Endothelial cell of umbilical vein (primary cell): ENCODE measurements around the gene NTN1. TPM values are rescaled to one million over a fixed set of nuclear protein-coding genes. Genes with fewer than 3 reads are reported as not detected.

Experiments used
- BruUV-seq: library from RNA; stranded (reverse); fragments of 400-500 nt; replicated peaks from 2 replicates; lab custom pipeline; 2021; lab: Mats Ljungman, UMichigan
- CTCF ChIA-PET: fragments of 300-600, 350-600 bp; sonication (Branson Sonifier 250); formaldehyde crosslinking; loops from one replicate; lab custom pipeline; 2021; ENCODE audit warnings: antibody characterized with exemption, inconsistent platforms; lab: Charles Lee
- POLR2A ChIA-PET: fragments of 300-600, 350-600 bp; sonication (Branson Sonifier 250); formaldehyde crosslinking; loops from one replicate; lab custom pipeline; 2021; ENCODE audit warnings: antibody characterized with exemption, inconsistent platforms; lab: Charles Lee
- DNase-seq: peaks from one replicate; pipeline ENCODE4 v3.0.0-alpha.2; 2011; ENCODE audit warnings: low read depth, low spot score
- FAIRE-seq: peaks from 2 replicates; lab custom pipeline; 2011; peaks lifted over from hg19 to GRCh38; lab: Jason Lieb, UNC
- H2AFZ ChIP-seq: 2 replicates; pipeline ENCODE4 v1.6.0; 2012; ENCODE audit warnings: low read depth, low read length, control low read depth, inconsistent platforms
- H3K27ac ChIP-seq: 2 replicates; pipeline ENCODE4 v1.5.1; 2011; ENCODE audit warnings: low read depth, mild to moderate bottlenecking, control low read depth, low read length, moderate library complexity; ENCODE audit not compliant: insufficient read depth
- H3K27me3 ChIP-seq, 2 experiments: 2 replicates each; pipeline versions ENCODE4 v1.6.0 to v1.6.1; 2011; ENCODE audit warnings: low read length in 2 of 2, mixed read lengths in 1 of 2; ENCODE audit not compliant: control insufficient read depth in 2 of 2, insufficient read depth in 2 of 2
- H3K36me3 ChIP-seq, 2 experiments: 2 replicates in 1 of 2; 3 replicates in 1 of 2; pipeline ENCODE4 v1.5.1; 2011; ENCODE audit warnings: low read length in 2 of 2, mild to moderate bottlenecking in 1 of 2, moderate library complexity in 1 of 2; ENCODE audit not compliant: control insufficient read depth in 2 of 2, insufficient read depth in 2 of 2; ENCODE audit errors: extremely low read depth in 1 of 2
- H3K4me1 ChIP-seq: 3 replicates; pipeline ENCODE4 v1.5.1; 2011; ENCODE audit warnings: mild to moderate bottlenecking, low read length; ENCODE audit not compliant: control insufficient read depth, insufficient read depth; ENCODE audit errors: extremely low read depth
- H3K4me2 ChIP-seq: 2 replicates; pipeline ENCODE4 v1.6.1; 2011; ENCODE audit warnings: low read length, control low read depth, mixed read lengths; ENCODE audit not compliant: insufficient read depth
- H3K4me3 ChIP-seq, 3 experiments: fragments of 200-600 bp in 1 of 3; sonication (generic), shearing (Covaris generic) in 1 of 3; replicated peaks in 1 of 3; 2 replicates each; pipeline ENCODE4 v1.5.1; 2011 to 2016; ENCODE audit warnings: control low read depth in 3 of 3, low read length in 3 of 3, mild to moderate bottlenecking in 2 of 3, inconsistent platforms in 1 of 3, low read depth in 1 of 3, moderate library complexity in 1 of 3; ENCODE audit not compliant: insufficient read depth in 1 of 3
- H3K79me2 ChIP-seq: 2 replicates; pipeline ENCODE4 v1.6.0; 2012; ENCODE audit warnings: low read length, inconsistent platforms; ENCODE audit not compliant: control insufficient read depth, insufficient read depth
- H3K9ac ChIP-seq: replicated peaks from 2 replicates; pipeline ENCODE3; 2011; ENCODE audit warnings: low read length, control low read depth; ENCODE audit not compliant: insufficient read depth; ENCODE audit errors: extremely low read depth
- H3K9me1 ChIP-seq: replicated peaks from 3 replicates; pipeline ENCODE4 v1.6.0; 2011; ENCODE audit warnings: mild to moderate bottlenecking, low read length; ENCODE audit not compliant: control insufficient read depth, insufficient read depth; ENCODE audit errors: extremely low read depth
- H3K9me3 ChIP-seq: replicated peaks from 2 replicates; pipeline ENCODE4 v1.5.1; 2012; ENCODE audit warnings: low read length, inconsistent platforms; ENCODE audit not compliant: control insufficient read depth, insufficient read depth
- H4K20me1 ChIP-seq: replicated peaks from 2 replicates; pipeline ENCODE3; 2011; ENCODE audit warnings: mild to moderate bottlenecking, low read length; ENCODE audit not compliant: control insufficient read depth, insufficient read depth; ENCODE audit errors: extremely low read depth
- FOS ChIP-seq: IDR thresholded peaks from 2 replicates; pipeline ENCODE4 v1.6.1; 2011; ENCODE audit warnings: mild to moderate bottlenecking, low read length, moderate library complexity, borderline replicate concordance; ENCODE audit not compliant: insufficient read depth
- GATA2 ChIP-seq: IDR thresholded peaks from 2 replicates; pipeline ENCODE4 v1.7.0; 2011; ENCODE audit warnings: low read depth, mild to moderate bottlenecking, moderate library complexity, mixed read lengths, low read length; ENCODE audit not compliant: insufficient read length, insufficient read depth
- JUN ChIP-seq: IDR thresholded peaks from 2 replicates; pipeline ENCODE4 v1.6.1; 2011; ENCODE audit warnings: borderline replicate concordance, low read depth; ENCODE audit not compliant: insufficient read length, insufficient read depth
- MYC ChIP-seq: IDR thresholded peaks from one replicate; pipeline ENCODE4 v1.6.1; 2011; ENCODE audit warnings: mild to moderate bottlenecking, low read depth, low read length
- POLR2A ChIP-seq: IDR thresholded peaks from 2 replicates; pipeline ENCODE4 v1.6.1; 2012; ENCODE audit warnings: low read depth, mild to moderate bottlenecking, control low read depth, low read length
- POLR2AphosphoS5 ChIP-seq: IDR thresholded peaks from 2 replicates; pipeline ENCODE4 v1.6.1; 2012; ENCODE audit warnings: low read depth, mild to moderate bottlenecking, control low read depth, low read length, moderate library complexity; ENCODE audit not compliant: insufficient read depth
- dilution Hi-C: fragments of 300-500 bp; cut with MboI; formaldehyde crosslinking; loops from one replicate; pipeline ENCODE4 v1.15.0; 2019; ENCODE audit warnings: low sequenced_read_pairs; ENCODE audit not compliant: extremely low pct_ligation_motif_present
- intact Hi-C: fragments of 100-400 bp; cut with micrococcal nuclease; formaldehyde crosslinking; loops from one replicate; pipeline ENCODE4 v1.10.0; 2022
- polyA plus RNA-seq, 4 experiments: library from polyadenylated mRNA; depleted of rRNA in 3 of 4; stranded (reverse) in 3 of 4; unstranded in 1 of 4; fragments of >200 nt; gene quantifications; 2 replicates each; pipeline versions ENCODE4 v1.2.1 to v1.2.3, GENCODE V29; 2011 to 2012; ENCODE audit warnings: missing spikeins in 1 of 4
- total RNA-seq: library from RNA; stranded (reverse); gene quantifications from 2 replicates; pipeline ENCODE4 v1.2.3, GENCODE V29; 2021
- TF ChIP-seq, protein P1 (sequence below): IDR thresholded peaks from 2 replicates; pipeline ENCODE4 v1.6.1; 2011; ENCODE audit not compliant: insufficient read depth, insufficient read length
- TF ChIP-seq, protein P2 (sequence below), 2 donors: IDR thresholded peaks; 1 replicate in 1 of 2; 2 replicates in 1 of 2; pipeline ENCODE4 v1.5.1; 2011; ENCODE audit warnings: low read length in 2 of 2, mild to moderate bottlenecking in 2 of 2, moderate library complexity in 2 of 2, control low read depth in 1 of 2, inconsistent platforms in 1 of 2, low read depth in 1 of 2; ENCODE audit not compliant: insufficient read depth in 1 of 2; ENCODE audit errors: extremely low read depth in 1 of 2

NTN1 gene
- total and polyA plus RNA-seq, 2 donors (not counting 3 experiments of a cell fraction or from before 2014, with no cell fraction given), result 0.10 to 0.18 TPM

DNA sequence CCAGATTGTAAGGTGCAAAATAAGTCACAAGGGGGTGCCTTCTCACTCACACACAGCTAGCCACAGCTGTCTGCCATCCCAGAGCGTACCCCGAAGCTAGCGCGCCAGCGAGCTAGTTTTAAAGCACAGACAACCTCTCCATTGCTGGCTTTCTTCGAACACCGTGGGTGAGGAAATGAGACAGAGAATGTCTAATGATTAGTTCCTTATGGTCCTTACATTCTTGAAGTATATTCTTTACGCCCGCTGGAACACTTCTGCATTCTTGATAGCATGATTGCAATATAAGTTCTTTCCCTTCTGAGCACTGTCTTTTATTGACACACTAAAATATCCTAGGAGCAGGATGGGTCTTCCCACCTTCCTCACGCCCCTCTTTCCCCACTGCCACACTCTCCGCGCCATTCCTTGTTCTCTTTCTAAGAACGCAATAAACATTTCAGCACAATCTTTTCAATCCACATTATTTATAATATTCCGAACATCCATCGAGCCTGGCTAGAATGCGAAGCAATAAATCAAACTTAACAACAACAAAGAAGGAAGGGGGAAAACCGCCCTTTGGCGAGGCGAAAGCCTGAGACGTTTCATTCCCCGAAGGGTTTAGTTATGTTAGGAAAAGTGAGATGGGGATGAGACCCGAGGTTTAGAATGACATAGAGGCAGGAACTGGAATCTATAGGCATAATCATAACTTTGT lies 251.3 kb downstream of the NTN1 start:
- Histone ChIP-seq H3K36me3 (no peaks in the 10 kb centered on the region), H3K4me2 (no peak overlapping the region), H3K9me3 (no peaks in the 10 kb centered on the region), H3K4me3 (no peak overlapping the region), H3K9me1 (no peaks in the 10 kb centered on the region), H3K9ac (no peak overlapping the region), H2AFZ (no peak overlapping the region), H3K79me2 (no peaks in the 10 kb centered on the region), H3K27ac (no peak overlapping the region), H4K20me1 (no peaks in the 10 kb centered on the region), H3K27me3 (no peaks in the 10 kb centered on the region), H3K4me1 (no peaks in the 10 kb centered on the region)
- FAIRE-seq (no peak), DNase-seq (no peak)
- no TSS peak for BruUV-seq
- TF ChIP-seq MYC (no peak), POLR2A (no peak), GATA2 (no peak), POLR2AphosphoS5 (no peak), FOS (no peak), JUN (no peak)
- TF ChIP-seq, protein P1, sequence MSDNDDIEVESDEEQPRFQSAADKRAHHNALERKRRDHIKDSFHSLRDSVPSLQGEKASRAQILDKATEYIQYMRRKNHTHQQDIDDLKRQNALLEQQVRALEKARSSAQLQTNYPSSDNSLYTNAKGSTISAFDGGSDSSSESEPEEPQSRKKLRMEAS, result no peak
- TF ChIP-seq, protein P2, sequence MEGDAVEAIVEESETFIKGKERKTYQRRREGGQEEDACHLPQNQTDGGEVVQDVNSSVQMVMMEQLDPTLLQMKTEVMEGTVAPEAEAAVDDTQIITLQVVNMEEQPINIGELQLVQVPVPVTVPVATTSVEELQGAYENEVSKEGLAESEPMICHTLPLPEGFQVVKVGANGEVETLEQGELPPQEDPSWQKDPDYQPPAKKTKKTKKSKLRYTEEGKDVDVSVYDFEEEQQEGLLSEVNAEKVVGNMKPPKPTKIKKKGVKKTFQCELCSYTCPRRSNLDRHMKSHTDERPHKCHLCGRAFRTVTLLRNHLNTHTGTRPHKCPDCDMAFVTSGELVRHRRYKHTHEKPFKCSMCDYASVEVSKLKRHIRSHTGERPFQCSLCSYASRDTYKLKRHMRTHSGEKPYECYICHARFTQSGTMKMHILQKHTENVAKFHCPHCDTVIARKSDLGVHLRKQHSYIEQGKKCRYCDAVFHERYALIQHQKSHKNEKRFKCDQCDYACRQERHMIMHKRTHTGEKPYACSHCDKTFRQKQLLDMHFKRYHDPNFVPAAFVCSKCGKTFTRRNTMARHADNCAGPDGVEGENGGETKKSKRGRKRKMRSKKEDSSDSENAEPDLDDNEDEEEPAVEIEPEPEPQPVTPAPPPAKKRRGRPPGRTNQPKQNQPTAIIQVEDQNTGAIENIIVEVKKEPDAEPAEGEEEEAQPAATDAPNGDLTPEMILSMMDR (IDR thresholded peaks at IDR 0.05; ENCODE audit: extremely low read depth in 1 of 2, insufficient read depth in 1 of 2, low read depth in 1 of 2, low read length in 2 of 2), result no peak
- POLR2A ChIA-PET, result no interaction called here
- CTCF ChIA-PET, result interaction anchor here (1.0 to 1.5 kb wide), 2 partner anchors 16 to 249 kb away, joined by 3 to 4 read pairs; no protein-coding TSS in a partner anchor
- dilution Hi-C loops (no loop called here), intact Hi-C loops (no loop called here)
